HG02840 (cell line): ENCODE measurements around the gene KRTAP19-2.
"Not testable (repeated sequence)": the region's sequence is repeated elsewhere in the genome, so short reads cannot be mapped to it uniquely, and the experiment has no call there.

Experiments used
- ATAC-seq: cut with Tn5 transposase; IDR thresholded peaks from one replicate; pipeline ENCODE4 v1.9.1; 2021; ENCODE audit warnings: mild to moderate bottlenecking, moderate library complexity, moderate number of reproducible peaks; ENCODE audit not compliant: unreplicated experiment, low FRiP score

Gene KRTAP19-2, protein sequence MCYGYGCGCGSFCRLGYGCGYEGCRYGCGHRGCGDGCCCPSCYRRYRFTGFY

DNA sequence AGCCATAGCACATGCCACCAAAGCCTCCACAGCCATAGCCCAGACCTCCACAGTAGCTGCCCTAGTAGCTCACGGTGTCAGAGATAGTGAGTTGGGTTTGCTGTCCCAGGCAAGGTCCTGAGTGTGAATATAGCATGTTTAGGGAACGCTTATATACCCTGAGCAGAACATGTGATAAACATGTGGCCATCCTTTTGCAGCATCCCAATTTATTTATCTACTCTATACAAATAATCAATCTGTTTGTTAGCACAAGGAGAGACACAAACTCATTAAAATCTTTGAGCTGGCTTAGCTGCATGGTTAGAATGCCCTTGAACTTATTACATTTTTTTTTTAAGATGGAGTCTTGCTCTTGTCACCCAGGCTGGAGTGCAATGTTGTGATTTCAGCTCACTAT lies at the start of gene KRTAP19-2:
TSS of gene KRTAP19-2 (minus strand) at position 101 of the 400 bp plus-strand sequence. CDS start at position 13, 88 bp downstream.
- ATAC-seq = no peak

DNA sequence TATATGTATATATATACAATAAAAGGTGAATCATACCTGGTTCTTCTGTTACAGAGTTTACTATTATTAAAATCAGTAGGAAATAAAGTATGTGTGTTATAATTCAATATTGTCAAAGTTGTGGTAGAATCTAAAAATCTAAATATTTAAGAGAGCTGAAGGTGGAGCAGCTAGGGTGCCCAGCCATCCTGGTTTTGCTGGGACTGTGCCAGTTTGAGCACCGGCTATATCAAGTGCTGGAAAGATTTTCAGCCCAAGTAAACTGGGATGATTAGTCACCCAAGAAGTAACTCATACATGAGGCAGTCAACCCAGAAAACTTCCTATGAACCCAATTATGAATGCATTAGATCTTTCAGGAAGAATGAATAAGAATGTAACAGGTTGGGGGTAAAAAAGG lies 31.6 kb upstream of the KRTAP19-2 start:
- no peak for ATAC-seq

DNA sequence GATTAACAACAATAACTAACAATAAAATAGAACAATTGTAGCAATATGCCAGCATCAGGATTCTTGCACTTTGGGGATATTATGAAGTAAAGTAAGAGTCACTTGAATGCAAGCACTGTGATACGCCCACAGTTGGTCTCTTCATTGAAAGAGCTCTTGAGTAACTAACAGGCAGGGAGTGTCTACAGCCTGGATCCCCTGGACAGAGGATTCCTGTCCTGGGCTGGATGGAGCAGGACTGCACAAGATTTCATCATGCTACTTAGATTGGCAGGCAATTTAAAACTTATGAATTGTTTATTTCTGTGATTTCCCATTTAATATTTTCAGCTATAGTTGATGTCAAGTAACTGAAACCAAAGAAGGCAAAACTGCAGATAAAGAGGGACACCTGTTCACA lies 28.4 kb upstream of the KRTAP19-2 start:
- ATAC-seq = no peak

DNA sequence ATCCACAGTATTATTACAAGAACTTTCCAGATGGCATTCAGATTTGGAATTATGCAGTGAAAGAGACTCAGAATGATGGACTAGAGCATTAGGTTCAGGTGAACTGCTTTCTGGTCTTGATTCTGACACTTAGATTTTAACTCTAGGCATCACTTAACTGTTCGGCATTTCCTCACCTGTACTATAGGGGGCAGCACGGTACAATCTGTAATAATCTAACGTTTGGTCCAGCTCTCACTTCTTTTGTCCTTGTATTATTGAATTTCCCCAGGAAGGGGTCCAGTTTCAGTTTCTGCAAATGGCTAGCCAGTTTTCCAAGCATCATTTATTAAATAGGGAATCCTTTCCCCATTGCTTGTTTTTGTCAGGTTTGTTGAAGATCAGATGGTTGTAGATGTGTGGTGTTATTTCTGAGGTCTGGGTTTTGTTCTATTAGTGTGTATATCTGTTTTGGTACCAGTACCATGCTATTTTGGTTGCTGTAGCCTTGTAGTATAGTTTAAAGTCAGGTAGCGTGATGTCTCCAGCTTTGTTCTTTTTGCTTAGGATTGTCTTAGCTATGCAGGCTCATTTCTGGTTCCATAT lies 18.5 kb upstream of the KRTAP19-2 start:
- ATAC-seq = not testable (repeated sequence)

DNA sequence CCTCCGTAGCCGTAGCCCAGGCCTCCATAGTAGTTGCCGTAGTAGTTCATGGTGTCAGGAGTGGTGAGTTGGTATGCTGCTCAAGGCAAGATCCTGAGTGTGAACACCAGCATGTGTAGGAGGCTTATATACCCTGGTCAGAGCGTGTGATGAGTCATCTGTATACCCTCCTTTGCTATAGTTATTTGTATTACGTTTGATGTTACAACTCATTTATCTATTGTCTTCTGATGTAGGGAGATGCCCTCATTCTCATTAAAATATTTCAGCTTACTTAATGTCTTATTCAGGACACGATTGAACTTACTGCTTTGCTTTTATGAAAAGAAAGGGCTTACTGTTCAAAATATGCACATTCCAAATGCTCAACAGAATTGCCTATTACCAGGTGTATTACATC lies 14.8 kb upstream of the KRTAP19-2 start, which contains the start of gene KRTAP19-5:
TSS of gene KRTAP19-5 (minus strand) at position 101 of the 400 bp plus-strand sequence. CDS start at position 50, 51 bp downstream.
- no peak for ATAC-seq

DNA sequence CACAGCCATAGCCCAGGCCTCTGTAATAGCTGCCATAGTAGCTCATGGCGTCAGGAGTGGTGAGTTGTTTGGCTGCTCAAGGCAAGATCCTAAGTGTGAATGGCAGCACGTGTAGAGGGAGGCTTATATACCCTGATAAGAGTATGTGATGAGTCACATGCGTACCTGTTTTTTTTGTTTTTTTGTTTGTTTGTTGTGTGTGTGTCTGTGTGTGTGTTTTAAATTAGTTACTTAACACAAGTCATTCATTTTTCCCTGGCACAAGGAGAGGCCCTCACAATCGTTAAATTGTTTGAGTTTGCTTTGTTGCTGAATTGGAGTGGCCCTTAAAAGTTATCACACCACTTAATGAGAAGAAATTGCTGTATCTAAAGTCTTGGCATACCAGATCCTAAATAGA lies 9.8 kb upstream of the KRTAP19-2 start, which contains the start of gene KRTAP19-4:
TSS of gene KRTAP19-4 (minus strand) at position 101 of the 400 bp plus-strand sequence. CDS start at position 46, 55 bp downstream.
- ATAC-seq = no peak

DNA sequence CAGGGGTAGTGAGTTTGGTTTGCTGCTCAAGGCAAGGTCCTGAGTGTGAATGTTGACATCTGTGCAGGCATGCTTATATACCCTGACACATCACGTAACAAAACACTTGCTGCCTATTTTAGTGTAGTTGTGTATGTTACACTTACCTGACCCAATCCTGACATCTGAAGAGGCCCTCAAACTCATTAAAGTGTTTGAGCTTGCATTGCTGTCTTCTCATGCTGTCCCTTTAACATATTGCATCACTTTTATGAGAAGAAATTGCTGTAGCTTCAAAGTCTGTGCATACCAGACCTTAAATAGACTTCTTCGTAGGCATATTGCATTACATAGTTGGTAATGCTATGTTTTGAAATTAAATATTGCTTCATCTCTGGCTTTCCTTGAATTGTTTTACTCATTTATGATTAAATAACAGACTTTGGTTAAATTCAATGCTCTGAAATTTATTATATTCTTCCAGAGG lies 4.8 kb upstream of the KRTAP19-2 start, which contains the start of gene KRTAP19-3:
TSS of gene KRTAP19-3 (minus strand) at position 51 of the 466 bp plus-strand sequence. CDS start 56 bp downstream, outside the sequence.
- no peak for ATAC-seq

DNA sequence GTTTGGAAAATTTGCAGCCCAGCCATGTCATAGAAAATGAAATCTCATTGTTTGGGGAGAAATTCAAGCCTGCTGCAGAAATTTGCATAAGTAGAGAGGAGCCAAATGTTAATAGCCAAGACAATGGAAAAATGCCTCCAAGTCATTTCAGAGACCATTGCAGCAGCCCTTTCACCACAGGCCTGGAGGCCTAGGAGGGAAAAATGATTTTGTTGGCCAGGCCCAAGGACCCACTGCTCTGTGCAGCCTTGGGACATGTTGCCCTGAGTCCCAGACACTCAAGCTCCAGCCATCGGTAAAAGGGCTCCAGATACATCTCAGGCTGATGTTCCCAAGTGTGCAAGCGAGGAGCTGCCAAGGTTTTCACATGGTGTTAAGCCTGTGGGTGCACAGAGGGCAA lies 1.1 kb downstream of the KRTAP19-2 start:
- no peak for ATAC-seq

DNA sequence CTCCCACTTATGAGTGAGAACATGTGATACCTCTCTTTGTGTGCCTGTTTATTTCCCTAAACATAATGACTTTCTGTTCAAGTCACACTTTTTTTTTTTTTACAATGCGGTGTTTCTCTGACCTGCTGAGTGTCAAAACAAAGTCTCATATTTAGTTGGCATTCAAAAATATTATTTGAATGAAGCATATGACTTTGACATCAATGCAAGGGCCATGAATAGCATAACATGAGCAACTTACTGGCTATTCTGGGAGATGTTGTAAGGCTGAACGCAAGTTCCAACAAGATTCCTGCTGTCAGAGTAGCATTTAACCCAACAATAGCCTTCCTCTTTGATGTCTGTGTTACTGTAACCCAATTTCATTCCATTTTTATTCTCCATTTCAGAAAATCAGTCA lies 5.1 kb downstream of the KRTAP19-2 start:
- no peak for ATAC-seq

DNA sequence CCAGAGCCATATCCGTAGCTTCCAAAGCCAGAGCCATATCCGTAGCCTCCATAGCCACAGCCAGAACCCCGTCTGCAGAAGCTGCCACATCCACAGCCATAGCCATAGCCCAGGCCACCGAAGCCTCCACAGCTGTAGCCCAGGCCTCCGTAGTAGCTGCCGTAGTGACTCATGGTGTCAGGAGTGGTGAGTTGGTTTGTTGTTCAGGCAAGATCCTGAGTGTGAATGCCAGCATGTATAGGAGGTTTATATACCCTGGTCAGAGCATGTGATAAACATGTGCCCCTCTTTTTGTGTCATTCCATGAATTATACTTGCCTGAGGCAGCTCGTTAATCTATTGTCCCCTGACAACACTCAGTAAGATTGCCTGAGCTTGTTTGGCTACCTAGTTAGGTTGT lies 7.1 kb downstream of the KRTAP19-2 start, which contains the start of gene KRTAP19-1:
TSS of gene KRTAP19-1 (minus strand) at position 223 of the 400 bp plus-strand sequence. CDS start at position 173, 50 bp downstream.
- ATAC-seq = no peak

DNA sequence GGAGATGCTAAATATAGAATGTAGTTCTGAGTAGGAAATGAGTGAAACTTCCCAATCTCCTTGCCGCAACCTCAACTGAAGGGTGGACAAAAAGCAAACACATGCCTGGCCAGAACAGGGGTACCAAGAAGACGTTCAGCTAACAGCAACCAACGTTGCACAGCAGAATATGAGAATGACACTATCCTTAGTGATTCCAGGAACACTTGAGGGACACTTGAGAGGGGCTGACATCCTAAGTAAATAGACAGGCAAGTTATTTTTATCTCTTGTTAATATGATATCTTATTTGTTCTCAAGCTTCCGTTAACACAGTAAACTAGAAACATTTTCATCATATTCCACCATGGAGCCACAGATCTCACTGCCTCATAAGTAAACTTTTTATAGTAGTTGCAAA lies 8.0 kb downstream of the KRTAP19-2 start:
- ATAC-seq = no peak

DNA sequence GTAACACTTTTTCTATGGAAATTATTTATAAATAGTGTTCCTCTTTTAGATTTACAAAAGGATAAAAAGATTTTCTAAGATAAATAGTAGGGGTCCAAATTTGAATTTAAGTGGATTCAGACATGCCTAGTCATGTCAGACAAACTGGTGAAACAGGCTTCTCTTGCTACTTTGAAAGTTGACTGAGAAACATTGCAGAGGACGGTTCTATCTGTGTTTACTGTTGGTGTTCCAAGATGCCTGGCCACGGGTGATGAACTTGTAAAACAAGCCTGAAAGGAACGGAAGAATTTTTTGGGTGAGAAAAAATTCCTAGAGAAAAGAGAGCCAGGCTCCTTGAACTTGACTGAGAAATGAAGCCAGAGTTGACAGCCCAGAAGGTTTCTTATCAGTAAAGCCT lies 9.2 kb downstream of the KRTAP19-2 start:
- ATAC-seq = no peak

DNA sequence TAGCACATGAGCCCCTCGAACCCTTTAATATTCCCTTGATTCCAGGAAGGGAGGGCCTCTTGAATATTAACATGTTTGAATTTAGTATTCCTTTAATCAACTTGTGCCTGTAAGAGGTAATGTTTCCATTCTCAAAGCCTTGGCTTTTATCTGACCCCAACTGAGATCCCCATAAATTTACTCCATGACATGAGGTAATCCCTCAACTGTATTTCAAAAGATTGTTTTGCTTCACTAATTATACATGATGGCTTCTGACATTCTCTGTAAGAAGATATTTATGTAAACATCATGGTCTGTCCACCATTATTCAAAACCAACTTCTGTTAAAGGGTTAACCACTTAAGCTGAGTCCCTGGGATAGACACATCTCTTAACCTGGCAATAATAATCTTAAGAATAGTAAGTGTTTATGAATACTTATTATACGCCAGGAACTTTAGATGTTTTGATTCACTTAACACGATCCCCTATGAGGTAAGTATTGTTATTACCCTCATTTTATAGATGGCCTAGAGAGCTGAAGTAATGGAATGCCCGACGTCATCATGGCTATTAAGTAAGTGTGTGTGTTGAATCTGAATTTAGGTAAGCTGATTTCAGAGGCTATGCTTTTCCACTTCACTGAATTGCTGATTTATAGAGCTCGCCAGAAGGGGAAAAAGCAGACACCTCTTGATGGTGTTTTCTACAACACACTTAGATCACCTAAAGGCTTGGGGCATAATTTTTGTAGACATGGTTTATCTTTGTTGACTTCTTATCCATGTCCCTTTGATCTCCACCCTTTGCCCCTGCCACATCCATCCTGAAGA lies 18.1 kb downstream of the KRTAP19-2 start:
- ATAC-seq = no peak

DNA sequence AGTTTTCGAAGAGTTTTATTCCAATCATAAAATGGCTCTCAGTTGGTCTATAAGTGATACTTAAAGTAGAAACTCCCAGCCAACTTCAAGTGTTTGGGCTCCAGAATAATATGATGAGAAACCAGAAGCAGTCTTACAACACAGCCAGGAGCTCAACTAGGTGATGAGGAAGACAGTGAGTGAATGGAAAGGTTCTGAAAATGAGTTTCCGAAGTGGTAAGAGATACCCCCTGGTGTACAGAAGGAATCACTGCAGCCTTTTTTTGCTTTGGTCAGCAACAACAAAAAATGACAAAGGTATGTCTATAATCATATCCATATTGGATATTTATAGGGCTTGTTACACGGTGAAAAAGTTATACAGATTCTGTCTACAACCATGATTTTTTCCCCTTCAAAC lies 23.5 kb downstream of the KRTAP19-2 start:
- ATAC-seq = no peak

DNA sequence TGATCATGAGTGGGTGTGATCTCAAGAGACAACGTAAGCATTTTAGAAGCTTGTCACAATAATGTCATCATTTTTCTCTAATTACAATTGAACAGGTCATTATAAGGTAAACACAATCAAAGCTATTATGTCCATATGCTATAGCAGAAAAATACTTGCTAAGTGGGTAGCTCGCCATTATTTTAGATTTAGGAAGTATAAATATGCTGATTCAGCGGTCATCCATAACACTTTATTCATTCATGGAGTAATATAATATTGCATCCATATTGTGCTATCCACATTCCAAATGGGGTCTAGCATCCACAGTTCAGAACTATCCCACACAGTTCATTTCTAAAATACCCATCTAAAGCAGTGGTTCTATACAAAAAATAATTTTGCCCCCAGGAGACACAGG lies 38.7 kb downstream of the KRTAP19-2 start:
- no peak for ATAC-seq

DNA sequence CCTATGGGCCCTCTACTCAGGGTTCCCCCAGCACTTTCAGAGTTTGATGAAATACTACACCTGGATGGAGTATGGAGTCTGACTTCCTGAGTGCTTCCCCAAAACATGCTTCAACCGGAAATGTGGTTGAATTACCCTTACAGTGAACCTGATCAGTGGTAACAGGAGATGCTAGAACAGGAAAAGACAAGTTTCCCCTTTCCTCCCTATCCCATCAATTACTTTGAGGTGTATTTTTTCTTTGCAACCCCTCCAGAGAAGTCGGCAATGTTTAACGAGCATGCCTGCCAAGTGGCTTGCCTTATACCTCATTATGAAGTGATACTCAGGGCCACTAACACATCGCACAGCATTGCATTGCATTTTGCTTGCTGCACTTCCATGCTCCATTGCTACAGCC lies 40.2 kb downstream of the KRTAP19-2 start:
- ATAC-seq = no peak

DNA sequence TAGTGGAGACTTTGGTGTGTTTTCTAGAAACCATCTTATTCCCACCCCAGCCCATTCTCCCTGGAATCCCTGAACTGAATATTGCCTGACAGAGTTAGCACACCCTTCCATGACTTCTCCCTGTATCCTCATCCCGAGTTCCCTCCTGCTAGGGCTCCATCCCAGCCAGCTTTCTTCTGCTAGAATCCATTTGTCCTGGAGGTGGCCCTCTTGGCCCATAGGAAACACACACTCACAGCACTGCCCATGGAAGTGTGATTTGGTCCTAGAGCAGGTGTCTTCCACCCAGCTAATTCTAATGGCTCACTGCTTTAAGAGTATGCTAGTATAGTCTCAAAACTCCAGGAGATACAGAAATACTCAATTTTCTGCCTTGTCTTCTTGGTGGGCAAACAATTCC lies 43.0 kb downstream of the KRTAP19-2 start:
- ATAC-seq = no peak

DNA sequence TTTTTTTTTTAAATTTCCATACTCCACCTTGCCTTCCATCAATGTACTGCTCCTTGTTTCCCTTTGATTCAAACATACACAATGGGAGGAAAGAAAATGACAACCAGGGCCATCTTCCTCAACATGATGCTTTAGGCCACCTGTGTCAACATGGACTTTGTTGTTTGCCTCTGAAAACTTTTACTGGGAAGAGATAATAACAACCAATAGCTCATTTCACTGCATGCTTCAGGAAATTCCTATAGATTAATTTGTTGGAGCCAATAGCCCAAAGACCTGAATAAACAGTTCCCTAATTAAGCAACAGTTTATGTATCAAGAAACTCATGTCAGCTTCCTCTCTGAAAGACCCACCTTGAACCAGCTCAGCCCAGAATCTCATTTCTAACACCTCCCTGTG lies 44.0 kb downstream of the KRTAP19-2 start:
- ATAC-seq = no peak

DNA sequence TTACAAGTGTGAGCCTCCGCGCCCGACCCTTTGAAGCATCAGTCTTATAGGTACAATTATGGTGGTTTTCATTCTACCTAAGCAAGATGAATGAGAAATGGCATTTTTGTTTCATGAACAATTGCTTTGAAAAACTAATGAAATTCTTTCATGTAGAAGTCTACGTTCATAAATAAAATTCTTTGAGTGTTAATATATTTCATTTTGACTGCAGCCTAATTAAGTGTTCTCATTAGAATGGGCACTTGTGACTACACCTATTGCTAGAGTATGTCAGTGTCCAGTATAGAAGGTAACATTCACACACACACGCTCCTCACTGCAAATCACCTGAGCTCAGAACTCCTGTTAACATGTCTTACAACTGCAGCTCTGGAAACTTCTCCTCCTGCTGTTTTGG lies 47.3 kb downstream of the KRTAP19-2 start, which contains the start of gene KRTAP15-1:
TSS of gene KRTAP15-1 (plus strand) at position 301 of the 400 bp plus-strand sequence. CDS start at position 354, 53 bp downstream.
- no peak for ATAC-seq
